Activated CD4-positive, alpha-beta T cell treated with anti-CD3 and anti-CD28 coated beads, Interleukin-2, amount 10 ng/mL, durations not matched to agents 24 days and 14 days (primary cell): ENCODE data around the gene APOBEC3B. TPM values are rescaled to one million over a fixed set of nuclear protein-coding genes. Genes with fewer than 3 reads are reported as not detected.
A peak's percentile ranks its signal among the peaks of the same experiment; 100 is the strongest.
"Not testable (repeated sequence)": the region's sequence is repeated elsewhere in the genome, so short reads cannot be mapped to it uniquely, and the experiment has no call there.

Experiments
- DNase-seq: peaks from one replicate; pipeline ENCODE4 v3.0.0; 2022
- H3K27ac Mint-ChIP-seq: one replicate; pipeline ENCODE4 v1.8.0; 2022; ENCODE audit warnings: mild to moderate bottlenecking, mixed read lengths
- H3K27me3 Mint-ChIP-seq: one replicate; pipeline ENCODE4 v1.8.0; 2022; ENCODE audit warnings: mixed read lengths
- H3K36me3 Mint-ChIP-seq: one replicate; pipeline ENCODE4 v1.8.0; 2022; ENCODE audit warnings: low read depth, mild to moderate bottlenecking, mixed read lengths
- H3K4me1 Mint-ChIP-seq: one replicate; pipeline ENCODE4 v1.8.0; 2021; ENCODE audit warnings: mixed read lengths
- H3K4me3 Mint-ChIP-seq: one replicate; pipeline ENCODE4 v1.8.0; 2022; ENCODE audit warnings: mild to moderate bottlenecking, moderate library complexity, mixed read lengths
- H3K9me3 Mint-ChIP-seq: one replicate; pipeline ENCODE4 v1.8.0; 2021; ENCODE audit warnings: mixed read lengths
- intact Hi-C: fragments of 100-400 bp; cut with micrococcal nuclease; formaldehyde crosslinking; loops from one replicate; pipeline ENCODE4 v1.15.1; 2023
- total RNA-seq: library from RNA; stranded (reverse); gene quantifications from 2 replicates; pipeline ENCODE4 v1.2.3, GENCODE V29; 2022

The APOBEC3B gene
- total RNA-seq, 1 donor from 2014 or later: 25.4 TPM

DNA sequence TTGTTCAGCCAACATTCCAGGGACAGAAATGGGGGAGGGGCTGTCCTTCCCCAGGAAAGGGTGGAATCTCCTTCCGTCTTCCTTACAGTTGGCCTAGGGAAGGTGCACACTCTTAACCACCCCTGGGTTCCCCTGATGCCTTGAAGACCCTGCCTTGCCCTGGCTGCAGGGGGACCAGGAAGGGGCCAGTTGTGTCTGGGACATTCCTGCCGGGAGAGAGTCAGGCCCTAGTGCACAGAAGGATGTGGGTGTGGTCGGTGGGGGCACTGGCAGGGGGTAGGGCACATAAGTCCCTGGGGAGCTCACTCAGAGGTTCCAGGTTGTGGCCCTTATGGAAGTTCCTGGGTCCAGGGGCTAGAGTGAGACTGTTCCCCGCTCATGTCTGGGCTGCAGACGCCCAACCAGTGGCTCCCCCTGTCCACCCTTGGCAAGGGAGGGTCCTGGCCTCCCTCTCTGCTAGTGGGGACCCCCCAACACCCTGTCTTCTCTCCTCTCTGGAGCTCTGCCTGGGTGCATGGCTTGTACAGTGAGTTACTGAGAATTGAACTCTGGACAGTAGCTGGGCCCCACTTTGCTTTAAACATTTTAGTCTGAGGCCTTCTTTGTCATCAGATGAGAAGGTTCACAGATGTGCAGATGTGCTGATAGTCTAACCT is 26.8 kb upstream of the APOBEC3B start:
- H3K9me3 Mint-ChIP-seq: no peaks in the 10 kb centered on the region
- peak overlapping the region; percentile 98 for H3K27ac Mint-ChIP-seq
- H3K4me3 Mint-ChIP-seq: no peak overlapping the region
- peaks cover 58% of the 10 kb centered on the region for H3K4me1 Mint-ChIP-seq
- no peaks in the 10 kb centered on the region for H3K36me3 Mint-ChIP-seq
- H3K27me3 Mint-ChIP-seq: no peaks in the 10 kb centered on the region
- intact Hi-C loops: no loop called here
- no peak for DNase-seq

DNA sequence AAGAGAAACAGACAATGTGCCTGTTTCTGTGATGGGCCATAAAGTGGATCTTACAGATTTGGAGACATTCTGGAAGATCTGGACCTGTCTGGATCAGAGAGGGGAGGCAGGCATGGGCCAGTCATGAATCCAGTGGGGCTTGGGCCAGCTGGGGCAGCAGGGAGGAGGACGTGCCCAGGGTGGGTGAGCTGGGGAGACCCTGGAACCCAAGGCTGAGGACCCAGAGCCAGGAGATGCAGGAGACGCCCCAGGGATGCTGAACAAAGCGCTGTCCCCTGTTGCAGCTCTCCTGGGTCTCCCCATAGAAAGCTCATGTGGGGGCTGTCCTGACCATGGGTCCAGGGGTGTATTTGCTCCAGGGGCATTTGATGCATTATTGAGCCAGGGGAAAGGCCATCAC is 26.2 kb upstream of the APOBEC3B start:
- H3K4me1 Mint-ChIP-seq: peaks cover 57% of the 10 kb centered on the region
- no peaks in the 10 kb centered on the region for H3K36me3 Mint-ChIP-seq
- intact Hi-C loops: no loop called here

DNA sequence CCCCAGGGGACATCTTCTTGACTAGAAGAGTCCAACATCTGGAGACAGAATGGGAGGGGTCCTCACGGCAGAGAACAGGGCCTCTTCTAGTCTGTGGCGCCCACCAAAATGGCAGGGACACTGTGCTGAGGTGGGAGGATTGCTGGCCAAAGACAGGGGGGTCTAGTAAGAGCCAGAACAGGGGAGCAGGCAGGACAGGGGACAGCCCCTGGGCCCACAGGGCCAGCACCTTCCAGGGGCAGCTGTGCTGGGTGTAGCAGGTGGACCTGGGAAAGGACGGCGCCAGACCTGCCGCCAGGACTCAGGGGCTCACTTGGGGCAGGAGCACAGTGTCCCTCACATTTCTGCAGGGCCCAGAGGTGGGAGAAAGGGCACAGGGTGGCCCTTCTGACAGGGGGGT is 25.6 kb upstream of the APOBEC3B start:
- no peak overlapping the region for H3K4me3 Mint-ChIP-seq
- H3K4me1 Mint-ChIP-seq: peaks cover 53% of the 10 kb centered on the region
- H3K36me3 Mint-ChIP-seq: no peaks in the 10 kb centered on the region
- no peaks in the 10 kb centered on the region for H3K27me3 Mint-ChIP-seq
- no peak for DNase-seq
- H3K27ac Mint-ChIP-seq: peak overlapping the region; percentile 67
- intact Hi-C loops: no loop called here
- H3K9me3 Mint-ChIP-seq: no peaks in the 10 kb centered on the region

More for the DNA sequence above, 26.2 kb upstream of the APOBEC3B start:
- Mint-ChIP-seq H3K27me3 (no peaks in the 10 kb centered on the region), H3K4me3 (no peak overlapping the region), H3K27ac (peak overlapping the region; percentile 98), H3K9me3 (no peaks in the 10 kb centered on the region)
- DNase-seq: no peak

DNA sequence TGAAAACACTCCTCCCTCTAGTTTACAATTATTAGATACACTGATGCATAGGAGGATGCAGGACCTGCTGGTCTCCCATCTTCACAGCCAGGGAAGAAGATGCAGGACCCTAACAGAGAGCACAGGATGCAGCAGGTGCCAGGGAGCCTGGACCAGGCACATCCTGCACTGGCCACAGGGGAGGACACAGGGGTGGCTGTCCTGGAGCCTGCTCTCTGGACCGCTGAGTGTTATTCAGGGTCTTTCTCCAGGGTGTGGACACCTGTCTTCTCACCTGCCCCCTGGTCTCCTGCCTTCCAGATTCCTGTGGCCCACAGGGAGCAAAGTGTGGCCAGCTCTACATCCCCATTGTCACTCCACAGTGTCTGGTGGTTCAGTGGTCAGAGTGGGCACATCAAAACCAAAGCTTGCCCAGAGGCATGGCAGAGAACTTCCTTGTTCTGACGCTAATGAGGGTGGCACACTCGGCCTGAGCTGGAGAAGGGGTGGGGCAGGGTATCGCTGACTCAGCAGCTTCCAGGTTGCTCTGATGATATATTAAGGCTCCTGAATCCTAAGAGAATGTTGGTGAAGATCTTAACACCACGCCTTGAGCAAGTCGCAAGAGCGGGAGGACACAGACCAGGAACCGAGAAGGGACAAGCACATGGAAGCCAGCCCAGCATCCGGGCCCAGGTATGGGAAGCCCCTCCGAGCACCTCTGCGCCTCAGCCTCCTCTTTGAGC is 24.9 kb upstream of the APOBEC3B start, which contains the start of gene APOBEC3A:
APOBEC3A (plus strand) TSS at position 564 of the 725 bp plus-strand sequence; CDS start at position 647, 83 bp downstream.
- Mint-ChIP-seq H3K4me1 (peaks cover 50% of the 10 kb centered on the region), H3K4me3 (no peak within 1 kb of the TSS), H3K27me3 (no peaks in the 10 kb centered on the region), H3K36me3 (no peaks in the 10 kb centered on the region), H3K9me3 (no peaks in the 10 kb centered on the region), H3K27ac (peak within 1 kb of the TSS; percentile 67)
- DNase-seq: no peak
- intact Hi-C loops: no loop called here

DNA sequence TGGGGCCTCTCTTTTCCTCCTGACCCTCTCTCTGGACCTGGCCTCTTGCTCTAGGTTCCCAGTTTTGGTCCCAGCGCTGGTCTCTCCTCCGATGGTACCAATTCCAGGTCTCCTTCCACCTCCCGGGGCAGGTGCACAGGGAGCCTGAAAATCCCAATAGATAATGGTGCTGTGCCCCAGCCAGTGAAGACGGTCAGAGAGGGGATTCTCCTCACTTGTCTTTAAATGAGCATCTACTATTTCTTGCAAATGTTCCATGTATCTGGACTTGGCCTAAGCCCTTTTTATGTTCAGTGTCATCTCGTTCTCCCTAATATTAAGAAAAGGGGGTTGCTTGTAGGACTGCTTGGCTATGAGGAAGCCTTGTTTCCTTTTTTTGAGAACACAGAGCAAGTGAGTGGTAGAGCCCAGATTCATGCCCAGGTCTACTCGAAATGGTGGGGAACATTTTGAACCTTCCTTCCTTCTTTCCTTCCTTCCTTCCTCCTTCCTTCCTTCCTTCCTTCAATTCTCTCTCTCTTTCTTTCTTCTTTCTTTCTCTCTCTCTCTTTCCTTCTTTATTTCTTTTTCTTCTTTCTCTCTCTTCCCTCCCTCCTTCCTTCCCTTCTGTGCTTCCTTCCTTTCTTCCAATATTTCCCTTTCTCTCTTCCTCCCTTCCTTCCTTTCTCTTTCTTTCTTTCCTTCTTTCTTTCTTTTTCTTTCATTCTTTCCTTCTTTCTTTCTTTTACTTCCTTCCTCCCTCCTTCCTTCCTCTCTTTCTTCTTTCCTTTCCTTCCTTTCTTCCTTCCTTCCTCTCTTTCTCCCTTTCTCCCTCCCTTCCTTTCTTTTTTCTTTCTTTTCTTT is 24.1 kb upstream of the APOBEC3B start:
- no peak for DNase-seq
- no peaks in the 10 kb centered on the region for H3K36me3 Mint-ChIP-seq
- no peaks in the 10 kb centered on the region for H3K9me3 Mint-ChIP-seq
- no peaks in the 10 kb centered on the region for H3K27me3 Mint-ChIP-seq
- peaks cover 42% of the 10 kb centered on the region for H3K4me1 Mint-ChIP-seq
- intact Hi-C loops: no loop called here
- no peak overlapping the region for H3K4me3 Mint-ChIP-seq
- H3K27ac Mint-ChIP-seq: peak overlapping the region; percentile 45

DNA sequence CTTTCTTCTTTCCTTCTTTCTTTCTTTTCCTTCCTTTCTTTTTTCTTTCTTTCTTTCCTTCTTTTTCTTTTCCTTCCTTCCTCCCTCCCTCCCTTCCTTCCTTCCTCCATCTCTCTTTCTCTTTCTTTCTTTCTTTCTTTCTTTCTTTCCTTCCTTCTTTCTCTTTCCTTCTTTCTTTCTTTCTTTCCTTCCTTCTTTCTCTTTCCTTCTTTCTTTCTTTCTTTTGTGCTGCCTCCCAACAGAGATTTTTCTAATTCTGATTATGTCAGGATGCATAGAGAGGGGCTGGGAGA is 23.6 kb upstream of the APOBEC3B start:
- H3K4me3 Mint-ChIP-seq, H3K9me3 Mint-ChIP-seq, DNase-seq, intact Hi-C loops, H3K36me3 Mint-ChIP-seq, H3K27me3 Mint-ChIP-seq: not testable (repeated sequence)
- peaks cover 38% of the 10 kb centered on the region for H3K4me1 Mint-ChIP-seq
- peak overlapping the region; percentile 49 for H3K27ac Mint-ChIP-seq

DNA sequence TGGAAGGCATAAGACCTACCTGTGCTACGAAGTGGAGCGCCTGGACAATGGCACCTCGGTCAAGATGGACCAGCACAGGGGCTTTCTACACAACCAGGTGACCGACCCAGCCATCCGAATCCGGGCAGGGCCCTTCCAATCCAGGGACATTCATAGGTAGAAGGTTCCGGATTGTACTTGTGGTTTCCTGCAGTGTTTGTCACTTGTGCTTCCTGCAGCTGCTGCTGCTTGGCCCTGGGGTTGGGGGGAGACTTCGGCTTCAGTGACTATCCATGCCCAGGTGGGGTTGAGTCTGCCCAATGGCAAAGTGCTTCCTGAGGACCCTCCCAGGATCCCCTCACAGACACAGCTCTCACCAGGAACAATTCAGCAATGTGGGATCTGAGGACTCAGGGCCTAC is 22.6 kb upstream of the APOBEC3B start:
- no peaks in the 10 kb centered on the region for H3K36me3 Mint-ChIP-seq

DNA sequence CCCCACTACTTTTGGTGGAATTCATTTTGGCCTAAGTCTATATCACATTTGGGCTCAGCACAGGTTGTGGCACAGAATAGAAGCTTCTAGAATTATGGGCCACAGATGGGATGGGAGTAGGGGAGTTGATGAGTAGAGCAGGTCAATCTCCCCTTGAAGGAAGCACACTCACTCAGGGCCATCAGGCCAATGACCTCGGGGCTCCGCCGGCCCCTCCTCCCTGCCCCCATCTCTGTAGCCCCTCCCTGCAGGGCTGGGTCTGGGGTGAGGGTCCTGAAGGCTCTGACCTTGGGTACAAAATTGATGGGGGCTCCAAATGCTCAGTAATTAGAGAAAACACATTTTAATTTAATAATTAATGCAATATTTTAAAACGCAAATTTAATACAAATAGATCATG is 21.5 kb upstream of the APOBEC3B start:
- H3K4me1 Mint-ChIP-seq: peaks cover 23% of the 10 kb centered on the region
- H3K27me3 Mint-ChIP-seq, H3K4me3 Mint-ChIP-seq, H3K9me3 Mint-ChIP-seq, DNase-seq, intact Hi-C loops, H3K36me3 Mint-ChIP-seq, H3K27ac Mint-ChIP-seq: not testable (repeated sequence)

More for the DNA sequence above, 22.6 kb upstream of the APOBEC3B start:
- Mint-ChIP-seq H3K27ac (peak overlapping the region; percentile 49), H3K4me3 (no peak overlapping the region), H3K27me3 (no peaks in the 10 kb centered on the region), H3K4me1 (peaks cover 33% of the 10 kb centered on the region), H3K9me3 (no peaks in the 10 kb centered on the region)
- DNase-seq: peak; percentile 73
- intact Hi-C loops: no loop called here

DNA sequence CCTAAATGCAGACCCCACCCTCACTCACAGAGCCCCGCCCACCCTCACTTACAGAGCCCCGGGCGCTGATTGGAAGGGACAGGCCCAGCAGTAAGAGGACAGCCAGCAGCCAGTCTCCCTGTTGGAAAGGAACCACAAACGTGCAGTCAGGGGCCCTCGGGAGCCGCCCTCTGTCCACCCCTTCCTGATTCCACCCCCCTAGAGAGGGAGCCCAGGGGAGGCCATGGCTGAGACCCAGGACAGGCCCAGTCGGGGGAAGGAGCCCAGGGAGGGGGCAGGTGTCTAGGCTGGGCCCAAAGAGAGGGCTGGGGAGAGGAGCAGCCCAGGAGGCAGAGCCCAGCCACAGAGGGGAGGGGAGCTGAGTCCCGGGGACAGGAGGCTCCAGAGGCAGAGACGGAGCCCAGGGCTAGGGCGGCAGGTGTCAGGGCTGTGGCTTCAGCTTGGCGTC is 18.8 kb upstream of the APOBEC3B start:
- H3K36me3 Mint-ChIP-seq, intact Hi-C loops, H3K27me3 Mint-ChIP-seq, H3K27ac Mint-ChIP-seq, H3K4me3 Mint-ChIP-seq, H3K9me3 Mint-ChIP-seq, DNase-seq: not testable (repeated sequence)
- H3K4me1 Mint-ChIP-seq: peaks cover 25% of the 10 kb centered on the region

DNA sequence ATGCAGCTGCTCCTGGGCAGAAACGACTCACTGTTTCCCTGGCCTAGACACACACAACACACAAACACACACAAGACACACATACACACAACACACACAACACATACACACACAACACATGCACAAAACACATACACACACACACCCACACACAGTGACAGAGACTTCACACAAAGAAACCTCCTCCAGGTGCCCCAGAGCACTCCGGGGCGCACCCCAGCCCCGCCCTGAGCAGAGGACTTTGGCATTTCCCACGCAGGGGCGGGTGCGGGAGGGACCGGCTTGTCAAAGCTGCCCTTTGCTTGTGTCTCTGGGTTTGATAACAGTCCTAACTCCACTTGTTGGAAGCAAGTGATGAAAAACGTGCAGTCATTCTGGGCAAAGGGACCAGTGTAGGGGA is 18.3 kb upstream of the APOBEC3B start:
- Mint-ChIP-seq H3K9me3 (no peaks in the 10 kb centered on the region), H3K4me1 (peaks cover 23% of the 10 kb centered on the region), H3K27me3 (peaks cover under 1% of the 10 kb centered on the region), H3K36me3 (no peaks in the 10 kb centered on the region), H3K4me3 (no peak overlapping the region), H3K27ac (no peak overlapping the region)
- no peak for DNase-seq
- intact Hi-C loops: no loop called here

DNA sequence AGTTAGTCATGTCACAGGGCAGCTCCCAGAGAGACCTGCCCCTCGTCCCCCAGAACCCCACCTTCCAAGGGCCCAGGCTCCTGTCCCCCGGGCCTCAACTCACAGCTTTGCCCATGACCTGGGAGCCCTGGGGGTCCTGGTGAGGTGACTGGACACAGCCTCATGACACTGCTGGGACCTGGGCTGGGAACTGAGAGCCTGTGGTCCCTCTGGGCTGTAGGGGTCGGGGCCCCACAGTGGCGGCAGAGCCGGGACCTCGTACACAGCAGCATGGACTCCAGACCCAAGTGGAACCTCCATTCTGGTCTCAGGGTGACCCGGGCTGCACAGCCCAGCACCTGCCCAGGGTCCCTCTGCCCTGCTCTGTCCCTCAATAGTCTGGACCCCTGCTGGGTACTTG is 17.8 kb upstream of the APOBEC3B start:
- H3K27ac Mint-ChIP-seq: no peak overlapping the region
- H3K4me3 Mint-ChIP-seq: no peak overlapping the region
- peaks cover 22% of the 10 kb centered on the region for H3K4me1 Mint-ChIP-seq
- no peaks in the 10 kb centered on the region for H3K36me3 Mint-ChIP-seq
- H3K9me3 Mint-ChIP-seq: no peaks in the 10 kb centered on the region
- intact Hi-C loops: no loop called here
- H3K27me3 Mint-ChIP-seq: peaks cover 4% of the 10 kb centered on the region
- DNase-seq: no peak

DNA sequence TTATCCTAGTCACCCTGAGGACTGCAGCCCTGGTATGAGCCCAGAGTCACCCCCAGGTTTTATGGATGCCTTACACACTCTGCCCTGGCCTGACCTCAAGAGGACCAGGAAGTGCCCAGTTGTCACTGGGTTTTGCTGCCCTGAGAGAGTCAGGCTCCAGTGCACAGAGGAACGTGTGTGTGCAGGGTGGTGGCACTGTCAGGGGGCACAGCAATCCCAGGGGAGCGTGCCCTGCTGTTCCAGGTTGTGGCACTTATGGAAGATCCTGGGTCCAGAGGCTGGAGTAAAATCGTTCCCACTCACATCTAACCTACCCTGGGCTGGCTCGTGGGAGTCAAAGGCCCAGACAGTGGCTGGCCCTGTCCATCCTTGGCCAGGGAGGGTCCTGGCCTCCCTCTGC is 17.2 kb upstream of the APOBEC3B start:
- Mint-ChIP-seq H3K4me1 (peaks cover 16% of the 10 kb centered on the region), H3K9me3 (no peaks in the 10 kb centered on the region), H3K27me3 (peaks cover 6% of the 10 kb centered on the region), H3K27ac (no peak overlapping the region), H3K4me3 (no peak overlapping the region), H3K36me3 (no peaks in the 10 kb centered on the region)
- intact Hi-C loops: no loop called here
- no peak for DNase-seq

DNA sequence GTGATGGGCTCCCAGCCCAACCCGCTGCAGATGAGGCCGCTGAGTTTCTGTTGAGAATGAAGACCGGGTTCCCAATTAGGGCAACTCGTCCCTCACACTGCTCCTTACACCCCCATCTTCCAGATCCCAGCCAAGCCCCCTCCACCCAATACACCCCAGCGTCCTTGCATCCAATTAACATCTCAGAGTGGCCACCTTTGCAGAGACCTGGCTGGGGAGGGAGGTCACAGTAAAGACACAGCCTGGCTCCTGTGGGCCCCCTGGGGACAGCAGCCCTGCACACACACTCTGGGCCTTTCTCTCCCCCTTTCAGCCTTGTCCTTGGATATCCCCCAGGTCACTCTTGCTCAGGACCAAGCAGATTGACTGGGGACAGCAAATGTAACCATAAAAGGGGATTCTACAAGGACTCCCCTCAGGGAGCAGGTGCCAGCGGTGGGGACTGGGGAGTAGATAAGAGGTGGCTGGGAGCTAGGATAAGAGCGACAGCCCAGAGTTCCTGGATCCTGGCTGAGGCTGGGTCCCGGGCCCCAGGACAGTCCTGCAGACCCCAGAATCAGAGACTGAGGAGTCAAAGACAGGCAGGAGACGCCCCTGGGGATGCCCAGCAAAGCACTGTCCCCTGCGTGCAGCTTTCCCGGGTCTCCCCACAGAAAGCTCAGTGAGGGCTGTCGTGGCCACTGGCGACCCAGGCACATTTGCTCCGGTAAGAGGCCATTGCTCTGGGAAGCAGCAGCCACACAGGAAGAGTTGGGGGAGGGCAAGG is 16.4 kb upstream of the APOBEC3B start:
- DNase-seq: no peak
- peaks cover 21% of the 10 kb centered on the region for H3K4me1 Mint-ChIP-seq
- peaks cover 12% of the 10 kb centered on the region for H3K27me3 Mint-ChIP-seq
- intact Hi-C loops: no loop called here
- no peaks in the 10 kb centered on the region for H3K9me3 Mint-ChIP-seq
- H3K36me3 Mint-ChIP-seq: no peaks in the 10 kb centered on the region
- H3K4me3 Mint-ChIP-seq: no peak overlapping the region
- H3K27ac Mint-ChIP-seq: no peak overlapping the region
